PC-3 (cell line): ENCODE measurements around the gene SDC4. TPM values are rescaled to one million over a fixed set of nuclear protein-coding genes. Genes with fewer than 3 reads are reported as not detected.

Source experiments
- ATAC-seq: fragments of 200-7000 bp; cut with Tn5 transposase; 2 replicates; pipeline ENCODE4 v1.9.1; 2020; ENCODE audit warnings: mild to moderate bottlenecking, moderate library complexity
- BruUV-seq: library from RNA; stranded (reverse); fragments of 400-500 nt; replicated peaks from 2 replicates; lab custom pipeline; 2021; lab: Mats Ljungman, UMichigan
- CTCF ChIA-PET: fragments of 300-600 bp; sonication (Branson Sonifier 250); formaldehyde crosslinking; loops from one replicate; lab custom pipeline; 2022; ENCODE audit warnings: antibody characterized with exemption; lab: Charles Lee
- POLR2A ChIA-PET: fragments of 300-600 bp; sonication (Branson Sonifier 250); formaldehyde crosslinking; loops from one replicate; lab custom pipeline; 2022; ENCODE audit warnings: antibody characterized with exemption; ENCODE audit not compliant: unreplicated experiment; lab: Charles Lee
- DNase-seq: peaks from one replicate; pipeline ENCODE4 v3.0.0-alpha.2; 2015
- H2AFZ ChIP-seq: fragments of 300-600 bp; sonication (generic); 2 replicates; pipeline ENCODE4 v1.6.0; 2016; ENCODE audit warnings: antibody characterized with exemption, low read length
- H3F3A ChIP-seq: fragments of 300-600 bp; sonication (generic); one replicate; pipeline ENCODE4 v1.6.0; 2017; ENCODE audit warnings: antibody characterized with exemption, low read length, control low read depth, mild to moderate bottlenecking; ENCODE audit not compliant: unreplicated experiment
- H3K27ac ChIP-seq: fragments of 300-600 bp; sonication (generic); 2 replicates; pipeline ENCODE4 v1.5.1; 2016; ENCODE audit warnings: mild to moderate bottlenecking, low read length
- H3K27me3 ChIP-seq: fragments of 300-600 bp; sonication (generic); 2 replicates; pipeline ENCODE4 v1.6.1; 2016; ENCODE audit warnings: low read length, mixed read lengths
- H3K36me3 ChIP-seq: fragments of 300-600 bp; sonication (generic); 2 replicates; pipeline ENCODE4 v1.6.1; 2016; ENCODE audit warnings: low read depth, mixed run types, low read length, mixed read lengths
- H3K4me1 ChIP-seq: fragments of 300-600 bp; sonication (generic); 2 replicates; pipeline ENCODE4 v1.5.1; 2016; ENCODE audit warnings: low read length; ENCODE audit not compliant: insufficient read depth
- H3K4me2 ChIP-seq: fragments of 300-600 bp; sonication (generic); 2 replicates; pipeline ENCODE4 v1.6.0; 2016; ENCODE audit warnings: low read length
- H3K4me3 ChIP-seq: fragments of 300-600 bp; sonication (generic); 2 replicates; pipeline ENCODE4 v1.5.1; 2016; ENCODE audit warnings: mild to moderate bottlenecking, low read length, mixed read lengths
- H3K79me2 ChIP-seq: fragments of 300-600 bp; sonication (generic); 2 replicates; pipeline ENCODE4 v1.6.1; 2017; ENCODE audit warnings: low read length, mixed read lengths
- H3K9ac ChIP-seq: fragments of 300-600 bp; sonication (generic); 2 replicates; pipeline ENCODE4 v1.6.0; 2016; ENCODE audit warnings: mild to moderate bottlenecking, low read length
- H3K9me2 ChIP-seq: fragments of 300-600 bp; sonication (generic); replicated peaks from 2 replicates; pipeline ENCODE4 v1.6.1; 2016; ENCODE audit warnings: mixed run types, low read length, mixed read lengths
- H3K9me3 ChIP-seq: fragments of 300-600 bp; sonication (generic); 2 replicates; pipeline ENCODE4 v1.6.1; 2016; ENCODE audit warnings: low read length, mixed read lengths
- H4K20me1 ChIP-seq: fragments of 300-600 bp; sonication (generic); 2 replicates; pipeline ENCODE4 v1.6.1; 2016; ENCODE audit warnings: low read length, mixed read lengths
- EZH2 ChIP-seq: fragments of 300-600 bp; sonication (generic); IDR thresholded peaks from one replicate; pipeline ENCODE4 v1.6.1; 2017; ENCODE audit warnings: antibody characterized with exemption, mild to moderate bottlenecking, low read length; ENCODE audit not compliant: unreplicated experiment
- EZH2phosphoT487 ChIP-seq: fragments of 300-600 bp; sonication (generic); IDR thresholded peaks from 2 replicates; pipeline ENCODE4 v1.6.1; 2018; ENCODE audit warnings: mild to moderate bottlenecking, antibody characterized with exemption, low read length, borderline replicate concordance
- intact Hi-C: fragments of 100-400 bp; cut with micrococcal nuclease; formaldehyde crosslinking; loops from 2 replicates; pipeline ENCODE4 v1.9.0; 2023
- total RNA-seq: library from RNA; depleted of rRNA; stranded (reverse); fragments of >200 nt; gene quantifications from 2 replicates; pipeline ENCODE4 v1.2.3, GENCODE V29; 2014
- TF ChIP-seq, protein P1 (sequence below): fragments of 300-600 bp; sonication (generic); conservative IDR thresholded peaks from 2 replicates; pipeline ENCODE4 v1.5.1; 2017; ENCODE audit warnings: antibody characterized with exemption, low read depth, mild to moderate bottlenecking, low read length

Gene SDC4
- total RNA-seq, 1 experiment from 2014 or later, result 134 TPM

DNA sequence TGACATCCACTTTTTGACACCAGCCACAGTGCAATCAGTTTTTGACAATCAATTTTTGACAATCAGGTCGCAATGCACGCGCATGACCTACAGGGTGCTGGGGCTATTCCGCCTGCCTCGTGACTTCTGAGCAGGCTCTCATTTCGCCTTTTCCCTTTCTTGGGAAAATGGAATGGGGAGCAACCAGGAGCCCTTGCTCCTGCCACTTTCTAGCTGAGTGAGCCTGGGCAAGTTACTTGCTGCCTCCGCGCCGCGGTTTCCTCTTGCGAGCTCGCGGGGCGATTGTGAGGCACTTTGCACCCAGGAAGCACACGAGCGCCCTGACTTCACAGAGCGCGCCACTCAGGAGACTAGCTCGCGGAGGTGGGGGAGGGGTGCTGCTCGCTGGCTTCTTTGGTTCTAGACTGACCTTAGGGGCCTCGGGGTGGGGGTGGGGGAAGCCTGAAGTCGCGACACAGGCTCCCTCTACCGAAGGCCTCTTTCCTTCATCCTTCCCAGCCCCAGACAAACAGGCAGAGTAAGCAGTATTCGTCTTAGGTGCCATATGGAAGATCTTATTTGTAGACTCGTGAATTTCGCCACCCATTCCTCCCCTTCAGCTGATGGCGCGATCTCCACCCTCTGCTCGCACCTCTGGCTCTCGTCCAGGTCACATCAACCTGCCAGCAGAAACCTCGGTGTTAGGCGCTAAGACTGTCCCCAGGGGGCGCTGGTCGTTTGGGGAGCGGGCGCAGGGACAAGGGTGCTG lies 25.3 kb upstream of the SDC4 start:
- intact Hi-C loops, result loop anchor here (1.0 kb wide), 1 partner anchor 63 kb away; no protein-coding TSS in a partner anchor
- BruUV-seq, result no TSS peak
- CTCF ChIA-PET, result interaction anchor here (0.6 to 2.1 kb wide), 16 partner anchors 9 to 398 kb away, joined by 3 to 80 read pairs (median 5); partner anchors contain the start of gene SYS1
- no peaks in the 10 kb centered on the region for H4K20me1 ChIP-seq
- DNase-seq (peak; percentile 93), ATAC-seq (peak; percentile 94)
- H2AFZ ChIP-seq, result no peak overlapping the region
- H3K27ac ChIP-seq, result no peak overlapping the region
- peak overlapping the region; percentile 23; the same call in 1 of the 2 replicates for H3K4me3 ChIP-seq
- H3K4me1 ChIP-seq, result no peaks in the 10 kb centered on the region; the same call in 1 of the 2 replicates
- H3K36me3 ChIP-seq, result peaks cover 11% of the 10 kb centered on the region; the same call in 1 of the 2 replicates
- peak overlapping the region; percentile 61 for H3K4me2 ChIP-seq
- TF ChIP-seq EZH2phosphoT487, result no peak
- TF ChIP-seq, protein P1, sequence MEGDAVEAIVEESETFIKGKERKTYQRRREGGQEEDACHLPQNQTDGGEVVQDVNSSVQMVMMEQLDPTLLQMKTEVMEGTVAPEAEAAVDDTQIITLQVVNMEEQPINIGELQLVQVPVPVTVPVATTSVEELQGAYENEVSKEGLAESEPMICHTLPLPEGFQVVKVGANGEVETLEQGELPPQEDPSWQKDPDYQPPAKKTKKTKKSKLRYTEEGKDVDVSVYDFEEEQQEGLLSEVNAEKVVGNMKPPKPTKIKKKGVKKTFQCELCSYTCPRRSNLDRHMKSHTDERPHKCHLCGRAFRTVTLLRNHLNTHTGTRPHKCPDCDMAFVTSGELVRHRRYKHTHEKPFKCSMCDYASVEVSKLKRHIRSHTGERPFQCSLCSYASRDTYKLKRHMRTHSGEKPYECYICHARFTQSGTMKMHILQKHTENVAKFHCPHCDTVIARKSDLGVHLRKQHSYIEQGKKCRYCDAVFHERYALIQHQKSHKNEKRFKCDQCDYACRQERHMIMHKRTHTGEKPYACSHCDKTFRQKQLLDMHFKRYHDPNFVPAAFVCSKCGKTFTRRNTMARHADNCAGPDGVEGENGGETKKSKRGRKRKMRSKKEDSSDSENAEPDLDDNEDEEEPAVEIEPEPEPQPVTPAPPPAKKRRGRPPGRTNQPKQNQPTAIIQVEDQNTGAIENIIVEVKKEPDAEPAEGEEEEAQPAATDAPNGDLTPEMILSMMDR, result peak; percentile 97
- H3K79me2 ChIP-seq, result no peaks in the 10 kb centered on the region
- H3K9me3 ChIP-seq, result no peaks in the 10 kb centered on the region
- H3F3A ChIP-seq, result no peaks in the 10 kb centered on the region
- H3K9ac ChIP-seq, result no peak overlapping the region
- H3K9me2 ChIP-seq, result no peaks in the 10 kb centered on the region
- H3K27me3 ChIP-seq, result no peaks in the 10 kb centered on the region
- POLR2A ChIA-PET, result interaction anchor here (0.6 kb wide), 1 partner anchor 46 kb away, joined by 6 read pairs; no protein-coding TSS in a partner anchor

DNA sequence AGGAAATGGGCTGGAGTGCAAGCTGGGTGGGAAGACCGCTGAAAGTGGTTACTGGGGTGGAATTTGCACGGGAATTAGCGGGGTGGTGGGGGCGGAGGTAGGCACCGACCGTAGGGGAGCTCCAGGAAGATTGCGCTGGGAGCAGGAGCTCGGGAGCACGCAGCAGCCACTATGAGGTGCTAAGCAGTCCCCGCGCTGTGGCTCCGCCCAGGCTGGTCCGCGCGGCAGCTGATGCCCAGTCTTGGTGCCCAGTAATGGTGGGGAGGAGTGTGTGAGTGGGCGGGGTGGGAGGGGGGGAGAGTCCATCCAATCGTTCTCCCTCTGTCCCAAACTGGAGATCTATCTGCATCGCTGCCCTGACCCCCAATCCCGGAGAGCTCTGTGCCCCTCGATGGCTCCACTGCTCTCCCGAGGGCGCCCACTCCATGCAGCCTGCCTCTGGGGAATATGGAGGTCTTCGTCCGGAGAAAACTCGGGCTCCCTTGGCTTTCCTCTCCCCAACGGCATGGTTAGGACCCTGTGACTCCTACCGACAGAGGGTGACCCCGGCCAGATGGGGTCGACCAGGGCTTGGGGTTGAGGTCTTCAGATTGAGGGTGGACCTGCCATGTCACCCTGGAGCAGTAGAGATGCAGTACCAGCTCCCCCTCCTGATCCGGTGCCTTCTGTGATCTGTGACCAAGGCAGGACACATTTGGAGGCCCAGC lies 24.6 kb upstream of the SDC4 start:
- H3K79me2 ChIP-seq, result no peaks in the 10 kb centered on the region
- H3K9me2 ChIP-seq, result no peaks in the 10 kb centered on the region
- H3K4me3 ChIP-seq, result no peak overlapping the region
- H3K27me3 ChIP-seq, result no peaks in the 10 kb centered on the region
- DNase-seq (no peak), ATAC-seq (no peak)
- H4K20me1 ChIP-seq, result no peaks in the 10 kb centered on the region
- no peak overlapping the region for H3K4me2 ChIP-seq
- POLR2A ChIA-PET, result no interaction called here
- intact Hi-C loops, result no loop called here
- H3F3A ChIP-seq, result no peaks in the 10 kb centered on the region
- peaks cover 18% of the 10 kb centered on the region; the same call in 1 of the 2 replicates for H3K36me3 ChIP-seq
- TF ChIP-seq EZH2phosphoT487 (no peak), EZH2 (no peak)
- TF ChIP-seq, protein P1, result no peak
- H3K27ac ChIP-seq, result no peak overlapping the region
- no peaks in the 10 kb centered on the region; the same call in 1 of the 2 replicates for H3K4me1 ChIP-seq
- H2AFZ ChIP-seq, result no peak overlapping the region
- no TSS peak for BruUV-seq
- no peak overlapping the region for H3K9ac ChIP-seq
- no peaks in the 10 kb centered on the region for H3K9me3 ChIP-seq
- CTCF ChIA-PET, result interaction anchor here (0.6 to 2.1 kb wide), 6 partner anchors 10 to 77 kb away, joined by 5 to 80 read pairs (median 8); partner anchors contain the start of gene SYS1
